HG03571 (cell line): ENCODE results near the gene RALGAPA2.

ENCODE experiments used
- ATAC-seq: cut with Tn5 transposase; IDR thresholded peaks from one replicate; pipeline ENCODE4 v1.9.1; 2021; ENCODE audit not compliant: unreplicated experiment

RALGAPA2 gene

DNA sequence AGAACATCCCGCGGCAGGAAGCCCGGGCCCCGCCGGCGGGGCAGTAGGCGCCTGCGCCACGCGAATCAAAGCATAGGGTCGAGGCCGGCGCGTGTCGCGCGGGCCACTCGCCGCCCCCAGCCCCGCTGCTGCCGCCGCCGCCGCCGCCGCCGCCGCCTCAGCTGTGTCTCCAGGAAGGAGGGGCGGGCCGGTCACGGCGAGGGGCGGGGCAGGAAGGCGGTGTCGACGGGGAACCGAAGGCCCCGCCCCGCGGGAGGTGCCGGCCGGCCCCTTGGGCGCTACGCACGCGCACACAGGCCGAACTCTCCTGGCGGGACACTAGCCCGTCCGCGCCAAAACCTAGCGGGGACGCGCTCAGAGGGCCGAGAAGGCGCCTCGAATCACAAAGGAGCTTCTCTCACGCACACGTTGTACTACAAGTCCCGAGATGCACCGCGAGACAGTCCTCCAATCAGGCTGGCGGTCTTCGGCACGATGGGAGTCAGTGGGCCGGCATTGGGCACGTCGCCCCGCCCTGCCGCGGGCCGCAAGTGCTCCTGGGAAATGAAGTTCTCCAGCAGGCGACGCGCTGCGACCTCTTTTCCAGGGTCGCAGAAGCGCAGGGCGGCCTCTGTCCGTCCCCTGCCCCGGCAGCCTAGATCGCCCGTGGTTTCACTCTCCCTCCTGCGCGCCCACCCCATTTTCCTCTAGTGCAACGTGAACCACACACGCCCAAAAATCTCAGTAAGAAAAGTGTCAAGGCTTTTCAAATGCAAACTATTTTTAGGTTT lies at the start of gene RALGAPA2:
Gene RALGAPA2 (minus strand): TSS at position 171 of the 770 bp plus-strand sequence. CDS start 164 bp downstream, at position 7.
- ATAC-seq = peak; percentile 92

- ATAC-seq = no peak
Observed at GRCh38 chr20:20761301-20761700, 48.9 kb upstream of the RALGAPA2 start.

GRCh38 chr20:20759132-20759531 lies 46.7 kb upstream of the RALGAPA2 start:
- no peak for ATAC-seq

- ATAC-seq = no peak
Observed at GRCh38 chr20:20755674-20756319, 43.4 kb upstream of the RALGAPA2 start.

GRCh38 chr20:20755231-20755630 lies 42.8 kb upstream of the RALGAPA2 start:
- ATAC-seq = no peak

DNA sequence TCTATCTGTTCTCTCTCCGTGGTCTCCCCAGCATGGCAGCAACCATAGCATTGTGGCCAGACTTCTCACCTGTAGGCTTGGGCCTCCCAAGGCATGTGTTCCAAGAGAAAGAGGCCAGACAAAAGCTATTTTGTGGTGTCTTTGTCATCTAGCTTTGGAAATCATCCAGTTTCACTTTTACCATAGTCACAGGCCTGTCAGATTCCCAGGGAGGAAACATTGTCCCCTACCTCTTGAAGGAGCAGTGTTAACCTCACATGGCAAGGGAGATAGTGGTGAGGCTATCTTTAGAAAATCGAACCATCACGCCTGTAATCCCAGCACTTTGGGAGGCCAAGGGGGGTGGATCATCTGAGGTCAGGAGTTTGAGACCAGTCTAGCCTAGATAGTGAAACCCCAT lies 42.3 kb upstream of the RALGAPA2 start:
- ATAC-seq = no peak

GRCh38 chr20:20752712-20753111 lies 40.3 kb upstream of the RALGAPA2 start:
- no peak for ATAC-seq

GRCh38 chr20:20747298-20747697 lies 34.9 kb upstream of the RALGAPA2 start:
- no peak for ATAC-seq

DNA sequence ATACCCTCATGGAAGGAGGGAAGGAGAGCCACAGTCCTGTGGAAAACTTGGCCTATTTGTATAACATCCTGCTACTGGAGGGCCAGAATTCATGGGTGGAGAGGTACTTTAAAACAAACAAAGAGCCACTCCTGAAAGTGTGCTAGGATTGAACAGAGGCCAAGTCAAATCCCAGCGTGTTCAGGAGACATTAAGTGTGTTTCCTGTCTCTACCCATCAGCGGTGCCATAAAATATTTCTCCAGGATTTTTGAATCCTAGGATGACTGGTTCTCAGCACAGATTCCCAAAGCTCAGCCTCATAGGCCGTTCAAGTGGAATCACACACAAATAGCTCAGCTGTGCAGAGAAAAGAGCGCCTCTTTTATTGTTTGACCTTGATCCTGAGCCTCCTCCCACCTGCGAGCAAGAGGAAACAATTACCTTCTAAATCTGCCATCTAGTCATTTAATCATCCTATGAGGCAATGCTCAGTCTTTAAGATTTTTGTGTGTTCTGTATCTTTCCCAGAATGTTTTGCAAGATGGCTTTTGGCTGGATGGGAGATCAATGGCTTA lies 31.8 kb upstream of the RALGAPA2 start:
- ATAC-seq = no peak

GRCh38 chr20:20743511-20744169 lies 31.2 kb upstream of the RALGAPA2 start:
- peak; percentile 53 for ATAC-seq

- no peak for ATAC-seq
Observed at GRCh38 chr20:20741087-20742045, 28.9 kb upstream of the RALGAPA2 start.

GRCh38 chr20:20740541-20740940 lies 28.1 kb upstream of the RALGAPA2 start:
- no peak for ATAC-seq

DNA sequence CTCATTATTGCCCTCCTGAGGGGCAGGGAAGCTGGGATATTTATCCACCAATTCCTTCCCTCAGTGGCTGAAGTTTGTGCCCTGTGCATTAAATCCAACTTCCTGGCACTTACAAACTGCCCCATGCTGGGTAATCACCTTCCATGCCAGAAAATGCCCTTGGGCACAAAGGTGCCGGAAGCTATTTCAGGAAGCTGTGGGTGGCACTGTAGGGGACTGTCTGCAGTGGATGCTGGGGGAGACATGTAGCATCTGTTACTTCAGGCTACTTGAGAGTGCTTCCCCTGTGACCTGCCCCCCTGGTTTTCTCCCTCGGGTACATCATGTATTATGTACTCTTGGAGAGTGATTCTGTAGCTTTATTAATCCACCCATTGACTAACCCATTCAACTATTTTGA lies 24.7 kb upstream of the RALGAPA2 start:
- no peak for ATAC-seq

DNA sequence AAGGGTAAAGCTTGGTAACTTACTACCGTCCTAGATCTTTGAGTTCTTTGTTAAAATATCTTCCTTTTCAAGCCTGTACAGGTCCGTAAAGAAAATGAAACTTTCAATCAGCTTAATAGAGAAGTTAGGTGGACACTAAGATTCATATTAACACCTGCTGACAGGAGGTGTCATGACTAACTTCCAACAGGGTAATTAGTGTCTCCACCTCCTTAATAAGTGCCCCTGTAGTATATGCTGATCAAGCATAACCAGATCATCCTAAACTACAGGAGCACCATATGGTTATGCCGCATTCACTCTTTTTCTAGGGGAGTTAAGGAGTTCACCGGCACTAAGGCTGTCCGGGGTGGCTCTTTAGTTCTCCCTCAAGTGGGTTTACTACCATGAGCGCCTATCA lies 23.9 kb upstream of the RALGAPA2 start:
- ATAC-seq = no peak

- ATAC-seq = peak; percentile 49
Observed at GRCh38 chr20:20734475-20734948, 22.1 kb upstream of the RALGAPA2 start.

GRCh38 chr20:20733943-20734342 lies 21.5 kb upstream of the RALGAPA2 start:
- no peak for ATAC-seq

DNA sequence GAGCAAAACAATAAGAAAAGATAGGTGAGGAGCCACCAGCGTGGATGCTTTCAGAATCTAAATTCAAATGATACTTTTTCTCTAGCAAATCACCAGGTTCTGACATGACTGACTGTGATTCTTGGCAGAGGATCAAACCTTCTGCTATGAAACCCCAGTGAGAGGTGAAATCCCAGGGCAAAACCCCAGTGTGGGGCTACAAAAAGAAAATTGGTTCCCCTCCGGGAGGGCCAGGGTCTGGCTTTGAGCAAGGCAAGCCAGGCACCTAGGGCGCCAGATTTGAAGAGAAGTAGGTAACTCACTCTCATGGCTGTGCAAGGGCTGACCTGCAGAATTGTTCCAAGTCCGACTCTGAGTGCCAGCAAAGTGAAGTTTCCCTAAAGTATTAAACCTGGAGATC lies 20.2 kb upstream of the RALGAPA2 start:
- no peak for ATAC-seq

GRCh38 chr20:20731945-20732296 lies 19.5 kb upstream of the RALGAPA2 start:
- ATAC-seq = no peak

DNA sequence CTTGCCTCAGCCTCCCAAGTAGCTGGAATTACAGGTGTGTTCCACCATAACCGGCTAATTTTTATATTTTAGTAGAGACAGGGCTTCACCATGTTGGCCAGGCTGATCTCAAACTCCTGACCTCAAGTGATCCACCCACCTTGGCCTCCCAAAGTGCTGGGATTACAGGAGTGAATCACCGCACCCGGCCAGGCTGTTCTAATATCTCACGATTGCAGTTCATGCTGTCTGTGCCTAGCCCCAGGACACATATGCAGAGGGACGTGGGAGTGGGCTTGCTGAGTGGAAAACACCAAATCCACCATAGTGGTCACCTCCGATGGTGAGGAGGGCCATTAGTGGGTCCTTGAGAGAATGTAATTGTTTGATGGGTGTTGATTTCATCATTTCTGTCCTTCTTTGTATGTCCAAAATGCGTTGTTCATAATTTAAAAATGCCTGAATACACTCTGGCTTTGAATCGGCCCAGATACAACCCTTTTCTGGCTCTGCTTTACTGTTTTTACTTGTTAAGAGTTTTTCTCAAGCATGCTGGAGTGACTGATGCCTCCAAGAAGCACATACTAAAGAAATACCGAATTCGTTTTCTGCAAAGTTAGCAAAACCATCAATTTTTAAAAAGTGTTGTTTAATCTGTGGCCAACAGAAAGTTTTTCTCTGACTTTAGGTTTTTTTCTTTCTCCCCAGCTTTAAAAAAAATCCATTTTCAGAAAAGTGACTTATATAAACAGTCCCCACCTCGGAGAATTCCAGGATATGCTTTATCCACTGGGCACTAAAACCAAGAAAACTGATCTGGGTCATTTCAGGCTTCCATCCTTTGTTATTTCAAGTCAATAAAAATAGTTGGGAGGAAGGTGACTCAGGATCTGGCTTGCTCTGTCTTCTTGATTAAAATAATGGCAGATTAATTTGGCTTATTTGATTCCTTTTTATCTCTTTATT lies 18.8 kb upstream of the RALGAPA2 start:
- no peak for ATAC-seq
